Thyroid gland (tissue), 4 donors: ENCODE data around the gene SEMA4A. TPM values are rescaled to one million over a fixed set of nuclear protein-coding genes. Genes with fewer than 3 reads are reported as not detected.
A peak's percentile ranks its signal among the peaks of the same experiment; 100 is the strongest.
"Not testable (repeated sequence)": the region's sequence is repeated elsewhere in the genome, so short reads cannot be mapped to it uniquely, and the experiment has no call there.

Source experiments
- DNase-seq, 2 donors: peaks; one replicate each; pipeline ENCODE4 v3.0.0-alpha.2; 2019
- H3K27ac ChIP-seq, 3 donors: fragments of 200-600 bp; sonication (generic); 1 replicate in 2 of 3; 2 replicates in 1 of 3; pipeline ENCODE4 v1.5.1; 2016 to 2019; ENCODE audit warnings: mild to moderate bottlenecking in 1 of 3, moderate library complexity in 1 of 3
- H3K27me3 ChIP-seq: fragments of 200-600 bp; sonication (generic); one replicate; pipeline ENCODE4 v1.5.1; 2019
- H3K36me3 ChIP-seq, 2 donors: fragments of 200-600 bp; sonication (generic); one replicate each; pipeline ENCODE4 v1.5.1; 2016 to 2019
- H3K4me1 ChIP-seq, 2 donors: fragments of 200-600 bp; sonication (generic); one replicate each; pipeline ENCODE4 v1.5.1; 2017 to 2019
- H3K4me3 ChIP-seq, 3 donors: fragments of 200-600 bp; sonication (generic); replicated peaks in 1 of 3; 1 replicate in 2 of 3; 2 replicates in 1 of 3; pipeline ENCODE4 v1.5.1; 2016; ENCODE audit warnings: mild to moderate bottlenecking in 1 of 3
- H3K9me3 ChIP-seq: fragments of 200-600 bp; sonication (generic); one replicate; pipeline ENCODE4 v1.5.1; 2017
- POLR2A ChIP-seq, 2 donors: fragments of 450-650 bp; IDR thresholded peaks; one replicate each; pipeline ENCODE4 v1.6.1; 2017; ENCODE audit warnings: antibody characterized with exemption in 2 of 2, mild to moderate bottlenecking in 2 of 2, moderate library complexity in 1 of 2
- WGBS, 2 donors: methylation state at CpG; one replicate each; pipeline ENCODE4 v1.1.5; 2017; 5-methylcytosine and 5-hydroxymethylcytosine counted together
- intact Hi-C: fragments of 100-400 bp; cut with DNase I; formaldehyde crosslinking; loops from one replicate; pipeline ENCODE4 v1.15.1; 2023
- total RNA-seq, 4 donors: library from RNA; depleted of rRNA; stranded (reverse); fragments of >200 nt; gene quantifications; one replicate each; pipeline ENCODE4 v1.2.3, GENCODE V29; 2016
- TF ChIP-seq, protein P1 (sequence below), 6 experiments: fragments of 200-600 bp in 3 of 6; fragments of 450-650 bp in 3 of 6; sonication (generic) in 3 of 6; IDR thresholded peaks; one replicate each; pipeline ENCODE4 v1.5.1; 2016 to 2019; ENCODE audit warnings: antibody characterized with exemption in 6 of 6, mild to moderate bottlenecking in 2 of 6, inconsistent platforms in 1 of 6, moderate library complexity in 1 of 6

Gene SEMA4A
- total RNA-seq, 4 donors from 2014 or later, result 21.5 to 50.8 (median 37.5) TPM

DNA sequence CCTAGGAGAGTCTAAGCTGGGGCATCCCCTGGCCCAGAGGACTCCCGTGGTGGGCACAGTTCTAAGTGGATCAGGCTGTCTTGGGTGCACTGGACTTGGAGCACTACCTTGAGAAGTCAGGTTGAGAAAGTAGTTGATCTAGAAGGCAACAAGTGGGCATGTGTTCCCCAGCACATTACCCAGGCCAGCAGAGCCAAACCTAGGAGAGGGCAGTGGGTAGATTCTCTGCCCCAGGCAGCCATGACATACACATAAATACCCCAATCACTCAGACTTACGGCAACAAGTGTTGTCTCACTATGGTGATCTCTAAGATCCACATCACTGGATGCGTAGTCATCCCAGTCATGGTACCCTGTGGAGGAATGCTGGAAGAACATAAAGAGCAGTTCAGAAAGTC is 57.9 kb downstream of the SEMA4A start:
- no peak for DNase-seq
- Histone ChIP-seq H3K9me3 (no peaks in the 10 kb centered on the region), H3K27ac (no peak overlapping the region), H3K4me1 (peaks cover 11 to 15% of the 10 kb centered on the region in 2 donors), H3K4me3 (no peak overlapping the region), H3K36me3 (peaks cover 11 to 13% of the 10 kb centered on the region in 2 donors), H3K27me3 (no peaks in the 10 kb centered on the region)
- WGBS, 2 donors, result 94 to 96% methylated on average over 3 of the region's 3 CpGs
- TF ChIP-seq, protein P1, sequence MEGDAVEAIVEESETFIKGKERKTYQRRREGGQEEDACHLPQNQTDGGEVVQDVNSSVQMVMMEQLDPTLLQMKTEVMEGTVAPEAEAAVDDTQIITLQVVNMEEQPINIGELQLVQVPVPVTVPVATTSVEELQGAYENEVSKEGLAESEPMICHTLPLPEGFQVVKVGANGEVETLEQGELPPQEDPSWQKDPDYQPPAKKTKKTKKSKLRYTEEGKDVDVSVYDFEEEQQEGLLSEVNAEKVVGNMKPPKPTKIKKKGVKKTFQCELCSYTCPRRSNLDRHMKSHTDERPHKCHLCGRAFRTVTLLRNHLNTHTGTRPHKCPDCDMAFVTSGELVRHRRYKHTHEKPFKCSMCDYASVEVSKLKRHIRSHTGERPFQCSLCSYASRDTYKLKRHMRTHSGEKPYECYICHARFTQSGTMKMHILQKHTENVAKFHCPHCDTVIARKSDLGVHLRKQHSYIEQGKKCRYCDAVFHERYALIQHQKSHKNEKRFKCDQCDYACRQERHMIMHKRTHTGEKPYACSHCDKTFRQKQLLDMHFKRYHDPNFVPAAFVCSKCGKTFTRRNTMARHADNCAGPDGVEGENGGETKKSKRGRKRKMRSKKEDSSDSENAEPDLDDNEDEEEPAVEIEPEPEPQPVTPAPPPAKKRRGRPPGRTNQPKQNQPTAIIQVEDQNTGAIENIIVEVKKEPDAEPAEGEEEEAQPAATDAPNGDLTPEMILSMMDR (IDR thresholded peaks at IDR 0.05), result no peak
- no peak for TF ChIP-seq POLR2A (IDR thresholded peaks at IDR 0.05)
- intact Hi-C loops, result no loop called here

- H3K4me3 ChIP-seq, result peak overlapping the region in 1 of 3 donors; percentile 45
- 80 to 83% methylated on average over 9 of the region's 9 CpGs for WGBS, 2 donors
- TF ChIP-seq POLR2A (IDR thresholded peaks at IDR 0.05), result no peak
- H3K27ac ChIP-seq, result peak overlapping the region; percentile 89 to 92 (median 91)
- H3K27me3 ChIP-seq, result no peaks in the 10 kb centered on the region
- no peaks in the 10 kb centered on the region for H3K9me3 ChIP-seq
- no peak for DNase-seq
- intact Hi-C loops, result no loop called here
- peaks cover 11 to 16% of the 10 kb centered on the region in 2 donors for H3K4me1 ChIP-seq
- H3K36me3 ChIP-seq, result peaks cover 11 to 13% of the 10 kb centered on the region in 2 donors
Observed at GRCh38 chr1:156212130-156212529, 58.7 kb downstream of the SEMA4A start.

DNA sequence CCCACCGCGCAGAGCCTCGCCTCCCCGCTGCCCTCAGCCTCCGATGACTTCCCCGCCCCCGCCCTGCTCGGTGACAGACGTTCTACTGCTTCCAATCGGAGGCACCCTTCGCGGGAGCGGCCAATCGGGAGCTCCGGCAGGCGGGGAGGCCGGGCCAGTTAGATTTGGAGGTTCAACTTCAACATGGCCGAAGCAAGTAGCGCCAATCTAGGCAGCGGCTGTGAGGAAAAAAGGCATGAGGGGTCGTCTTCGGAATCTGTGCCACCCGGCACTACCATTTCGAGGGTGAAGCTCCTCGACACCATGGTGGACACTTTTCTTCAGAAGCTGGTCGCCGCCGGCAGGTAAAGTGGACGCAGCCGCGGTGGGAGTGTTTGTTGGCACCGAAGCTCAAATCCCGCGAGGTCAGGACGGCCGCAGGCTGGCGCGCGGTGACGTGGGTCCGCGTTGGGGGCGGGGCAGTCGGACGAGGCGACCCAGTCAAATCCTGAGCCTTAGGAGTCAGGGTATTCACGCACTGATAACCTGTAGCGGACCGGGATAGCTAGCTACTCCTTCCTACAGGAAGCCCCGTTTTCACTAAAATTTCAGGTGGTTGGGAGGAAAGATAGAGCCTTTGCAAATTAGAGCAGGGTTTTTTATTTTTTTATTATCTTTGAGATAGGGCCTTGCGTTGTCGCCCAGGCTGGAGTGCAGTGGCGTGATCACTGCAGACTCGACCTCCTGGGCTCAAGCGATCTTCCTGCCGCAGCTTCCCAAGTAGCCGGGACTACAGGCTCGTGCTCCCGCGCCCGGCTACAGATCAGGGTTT is 59.7 kb downstream of the SEMA4A start, which contains the start of gene PMF1:
PMF1 (plus strand) TSS at position 175 of the 811 bp plus-strand sequence; CDS start at position 184, 9 bp downstream.
- peak; percentile 98 to 99 for DNase-seq
- 0 to 1% methylated on average over 44 to 54 of the region's 61 CpGs for WGBS, 2 donors
- TF ChIP-seq, protein P1 (IDR thresholded peaks at IDR 0.05), result no peak
- TF ChIP-seq POLR2A (IDR thresholded peaks at IDR 0.05), result peak in 1 of 2 donors; percentile 79
- Histone ChIP-seq H3K27me3 (no peaks in the 10 kb centered on the region), H3K36me3 (peaks cover 7 to 10% of the 10 kb centered on the region in 2 donors), H3K9me3 (no peaks in the 10 kb centered on the region), H3K27ac (peak within 1 kb of the TSS; percentile 89 to 92 (median 91)), H3K4me3 (peak within 1 kb of the TSS; percentile 7 to 91 (median 45)), H3K4me1 (peaks cover 11 to 25% of the 10 kb centered on the region in 2 donors)
- intact Hi-C loops, result no loop called here

- H3K27me3 ChIP-seq, result no peaks in the 10 kb centered on the region
- peaks cover 5 to 6% of the 10 kb centered on the region in 2 donors for H3K36me3 ChIP-seq
- TF ChIP-seq, protein P1 (IDR thresholded peaks at IDR 0.05), result no peak
- TF ChIP-seq POLR2A (IDR thresholded peaks at IDR 0.05), result no peak
- peak overlapping the region; percentile 89 to 92 (median 91) for H3K27ac ChIP-seq
- peak overlapping the region; percentile 7 to 91 (median 45) for H3K4me3 ChIP-seq
- intact Hi-C loops, result no loop called here
- 23 to 24% methylated on average over 11 of the region's 11 CpGs for WGBS, 2 donors
- H3K9me3 ChIP-seq, result no peaks in the 10 kb centered on the region
- no peak for DNase-seq
- H3K4me1 ChIP-seq, result peaks cover 11 to 29% of the 10 kb centered on the region in 2 donors
Observed at GRCh38 chr1:156213644-156213966, 60.2 kb downstream of the SEMA4A start.

DNA sequence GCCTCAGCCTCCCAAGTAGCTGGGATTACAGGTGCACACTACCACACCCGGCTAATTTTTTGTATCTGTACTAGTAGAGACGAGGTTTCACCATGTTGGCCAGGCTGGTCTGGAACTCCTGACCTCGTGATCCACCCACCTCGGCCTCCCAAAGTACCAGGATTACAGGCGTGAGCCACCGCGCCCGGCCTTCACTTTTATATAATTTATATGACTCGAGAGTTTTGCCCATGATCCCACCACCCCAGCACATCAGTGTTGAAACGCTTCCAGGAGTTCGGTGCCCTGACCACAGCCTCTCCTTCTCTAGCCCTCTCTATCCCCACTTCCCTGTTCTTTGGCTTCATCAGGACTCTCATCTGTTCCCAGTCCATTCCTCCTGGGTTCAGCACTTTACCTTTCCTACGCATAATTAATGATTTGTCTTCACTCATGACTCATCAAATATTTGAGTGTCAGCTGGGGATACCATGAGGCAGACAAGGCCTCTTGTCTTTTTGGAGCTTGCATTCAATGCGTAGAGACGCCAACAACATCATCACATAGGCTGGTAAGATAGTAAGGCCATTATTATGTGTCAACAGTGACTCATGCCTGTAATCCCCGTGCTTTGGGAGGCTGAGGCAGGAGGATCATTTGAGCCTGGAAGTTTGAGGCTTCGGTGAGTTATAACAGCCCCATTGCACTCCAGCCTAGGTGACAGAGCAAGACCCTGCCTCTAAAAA is 60.8 kb downstream of the SEMA4A start:
- WGBS, 2 donors, result 86 to 88% methylated on average over 16 of the region's 16 CpGs

DNA sequence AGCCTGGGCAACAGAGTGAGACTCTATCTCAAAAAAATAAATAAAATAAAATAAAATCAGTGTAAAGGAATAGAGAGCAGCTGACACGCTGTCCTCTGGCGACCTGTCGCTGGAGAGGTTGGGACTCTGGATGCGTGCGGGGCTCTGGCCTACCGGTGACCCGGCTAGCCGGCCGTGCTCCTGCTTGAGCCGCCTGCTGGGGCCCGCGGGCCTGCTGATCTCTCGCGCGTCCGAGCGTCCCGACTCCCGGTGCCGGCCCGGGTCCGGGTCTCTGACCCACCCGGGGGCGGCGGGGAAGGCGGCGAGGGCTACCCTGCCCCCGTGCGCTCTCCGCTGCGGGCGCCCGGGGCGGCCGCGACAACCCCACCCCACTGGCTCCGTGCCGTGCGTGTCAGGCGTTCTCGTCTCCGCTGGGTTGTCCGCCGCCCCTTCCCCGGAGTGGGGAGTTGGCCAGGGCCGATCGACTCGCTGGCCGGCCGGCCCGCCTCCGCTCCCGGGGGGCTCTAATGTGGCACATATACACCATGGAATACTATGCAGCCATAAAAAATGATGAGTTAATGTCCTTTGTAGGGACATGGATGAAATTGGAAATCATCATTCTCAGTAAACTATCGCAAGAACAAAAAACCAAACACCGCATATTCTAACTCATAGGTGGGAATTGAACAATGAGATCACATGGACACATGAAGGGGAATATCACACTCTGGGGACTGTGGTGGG is 63.1 kb downstream of the SEMA4A start:
- H3K27me3 ChIP-seq, H3K9me3 ChIP-seq, DNase-seq, intact Hi-C loops, H3K4me3 ChIP-seq, H3K27ac ChIP-seq: not testable (repeated sequence)
- Histone ChIP-seq H3K4me1 (peaks cover 11 to 29% of the 10 kb centered on the region in 2 donors), H3K36me3 (peaks cover 8 to 11% of the 10 kb centered on the region in 2 donors)
- 98% methylated on average over 50 to 52 of the region's 55 CpGs for WGBS, 2 donors

More for the DNA sequence above, 60.8 kb downstream of the SEMA4A start:
- Histone ChIP-seq H3K4me1 (peaks cover 11 to 29% of the 10 kb centered on the region in 2 donors), H3K9me3 (no peaks in the 10 kb centered on the region), H3K27ac (peak overlapping the region in 2 of 3 donors; percentile 89 to 91), H3K36me3 (peaks cover 5 to 6% of the 10 kb centered on the region in 2 donors), H3K4me3 (peak overlapping the region in 1 of 3 donors; percentile 45), H3K27me3 (no peaks in the 10 kb centered on the region)
- DNase-seq, result no peak
- TF ChIP-seq POLR2A (IDR thresholded peaks at IDR 0.05), result no peak
- TF ChIP-seq, protein P1 (IDR thresholded peaks at IDR 0.05), result no peak
- intact Hi-C loops, result no loop called here
